Skeletal muscle cell (primary cell): Measurements from ENCODE around the gene AKAP14.
"Not testable (repeated sequence)": the region's sequence is repeated elsewhere in the genome, so short reads cannot be mapped to it uniquely, and the experiment has no call there.

Source experiments
- DNase-seq: peaks from one replicate; pipeline ENCODE4 v3.0.0-alpha.2; 2010; ENCODE audit warnings: low read depth
- H3K4me3 ChIP-seq: 2 replicates; pipeline ENCODE4 v1.5.1; 2011; ENCODE audit warnings: low read depth, mild to moderate bottlenecking, control low read depth, low read length, moderate library complexity

The AKAP14 gene

DNA sequence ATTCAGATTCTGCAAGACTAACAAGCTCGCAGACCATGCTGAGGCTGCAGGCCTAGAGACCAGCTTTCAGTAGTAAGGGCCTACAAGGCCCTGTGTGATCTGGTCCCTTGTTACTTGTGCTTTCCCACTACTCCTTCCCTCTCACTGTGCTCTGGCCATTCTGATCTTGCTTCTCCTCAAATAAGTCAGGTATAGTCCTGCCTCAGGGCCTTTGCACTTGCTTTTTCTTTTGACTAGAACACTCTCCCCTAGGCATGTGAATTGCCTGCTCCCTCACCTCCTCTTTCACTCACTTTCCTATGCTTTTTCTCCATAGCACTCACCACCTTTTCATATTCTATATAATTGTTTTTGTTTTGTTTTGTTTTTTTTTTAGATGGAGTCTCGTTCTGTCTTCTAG lies 22.2 kb downstream of the AKAP14 start:
- DNase-seq = no peak
- H3K4me3 ChIP-seq = no peak overlapping the region

- H3K4me3 ChIP-seq = no peak overlapping the region
- no peak for DNase-seq
These were observed 24.3 kb downstream of the AKAP14 start for GRCh38 chrX:119919835-119920585.

- H3K4me3 ChIP-seq, DNase-seq: not testable (repeated sequence)
These were observed 26.7 kb downstream of the AKAP14 start for GRCh38 chrX:119922391-119922790.

GRCh38 chrX:119935215-119935874 lies 39.7 kb downstream of the AKAP14 start:
- H3K4me3 ChIP-seq = no peak overlapping the region
- no peak for DNase-seq

DNA sequence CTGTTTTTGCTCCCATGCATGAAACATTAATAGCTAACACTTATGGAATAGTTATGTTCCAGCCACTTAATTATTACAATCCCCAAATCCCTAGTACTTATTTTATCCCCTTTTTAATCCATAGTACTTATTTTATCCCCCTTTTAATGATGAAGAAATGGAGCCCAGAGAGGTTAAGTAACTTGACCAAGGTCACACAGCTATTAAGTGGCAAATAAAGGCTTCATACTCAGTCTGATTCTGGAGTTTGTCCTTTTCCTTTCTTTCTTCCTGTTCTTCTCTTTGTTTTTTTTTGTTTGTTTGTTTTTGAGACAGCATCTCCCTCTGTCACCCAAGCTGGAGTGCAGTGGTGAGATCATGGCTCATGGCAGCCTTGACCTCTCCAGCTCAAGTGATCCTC lies 45.6 kb downstream of the AKAP14 start:
- no peak for DNase-seq
- no peak overlapping the region for H3K4me3 ChIP-seq

GRCh38 chrX:119942173-119942819 lies 46.6 kb downstream of the AKAP14 start:
- peak overlapping the region; percentile 70 for H3K4me3 ChIP-seq
- no peak for DNase-seq

GRCh38 chrX:119942831-119943184 lies 47.1 kb downstream of the AKAP14 start:
- no peak for DNase-seq
- peak overlapping the region; percentile 70 for H3K4me3 ChIP-seq

DNA sequence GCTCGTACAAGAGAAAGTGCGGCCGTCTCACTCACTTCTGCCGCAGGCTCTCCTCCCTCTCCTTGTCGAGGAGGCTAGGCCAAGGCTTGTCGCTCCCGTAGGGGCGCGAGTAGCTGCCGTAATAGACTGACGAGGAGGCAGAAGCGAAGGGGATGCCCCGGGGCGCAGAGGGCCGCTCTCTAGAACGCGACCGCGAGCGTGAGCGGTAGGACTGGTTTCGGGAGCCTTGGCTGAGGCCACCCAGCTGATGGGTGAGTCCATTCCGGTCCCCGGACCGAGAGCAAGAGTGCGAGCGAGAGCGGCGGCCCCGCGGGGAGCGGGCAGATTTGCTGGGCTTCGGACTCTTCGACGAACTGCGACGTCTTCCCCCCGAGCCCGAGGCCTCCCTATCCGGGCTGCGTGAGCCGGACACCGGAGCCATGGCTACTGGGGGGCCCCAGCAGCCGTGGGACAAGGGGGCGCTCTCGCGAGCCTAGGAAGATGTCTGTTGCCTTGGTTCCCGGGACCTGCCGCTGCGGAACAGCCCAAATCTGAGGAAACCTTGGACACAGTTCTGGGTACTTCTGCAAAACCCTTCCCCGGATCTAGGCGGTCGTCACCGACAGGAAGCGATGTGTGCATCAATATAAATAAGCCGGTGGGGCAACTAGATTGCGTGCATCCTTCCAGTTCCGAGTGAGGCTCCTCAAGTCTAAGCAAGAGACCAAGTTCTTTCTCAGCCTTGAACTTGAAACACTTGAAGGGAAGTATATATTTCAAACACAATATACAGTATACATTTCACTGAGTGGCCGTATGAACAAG lies 47.7 kb downstream of the AKAP14 start, which contains the start of gene NKAP:
Gene NKAP, minus strand, starts transcription at position 567 of the 804 bp plus-strand sequence. Its CDS starts 146 bp downstream, at position 421.
- peak within 1 kb of the TSS; percentile 70 for H3K4me3 ChIP-seq
- peak; percentile 83 for DNase-seq

DNA sequence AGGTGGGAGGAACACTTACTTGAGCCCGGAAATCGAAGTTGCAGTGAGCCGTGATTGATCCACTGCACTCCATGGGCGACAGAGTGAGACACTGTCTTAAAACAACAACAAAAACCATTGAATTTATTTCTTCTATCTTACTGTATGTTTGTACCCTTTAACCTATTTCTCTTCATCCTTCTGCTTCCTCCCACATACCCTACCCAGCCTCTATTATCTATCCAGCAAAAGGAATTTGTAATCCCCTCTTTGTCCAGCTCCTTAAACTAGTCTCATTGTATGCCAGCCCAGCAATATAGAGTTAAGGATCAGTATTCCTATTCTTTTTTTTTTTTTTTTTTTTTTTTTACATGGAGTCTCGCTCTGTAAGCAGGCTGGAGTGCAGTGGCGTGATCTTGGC lies 49.8 kb downstream of the AKAP14 start:
- no peak overlapping the region for H3K4me3 ChIP-seq
- no peak for DNase-seq

DNA sequence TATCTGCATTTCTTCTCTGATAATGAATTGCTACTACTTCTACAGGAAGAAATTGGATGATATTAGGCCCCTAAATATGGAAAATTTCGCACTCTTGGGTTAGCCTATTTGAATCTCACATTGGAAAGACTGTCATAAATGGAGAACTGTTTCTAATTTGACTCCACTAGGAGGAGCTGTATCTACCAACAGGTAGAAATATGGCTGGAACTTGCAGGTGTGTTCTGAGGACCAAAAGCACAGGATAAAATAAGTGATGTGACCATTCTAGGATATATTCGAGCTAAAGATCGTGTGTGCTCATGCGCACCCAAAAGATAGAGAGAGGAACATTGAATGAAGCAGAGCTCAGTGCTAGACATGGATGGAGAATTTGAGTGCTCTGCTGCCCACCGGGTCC lies 52.7 kb downstream of the AKAP14 start:
- DNase-seq = no peak
- no peak overlapping the region for H3K4me3 ChIP-seq

DNA sequence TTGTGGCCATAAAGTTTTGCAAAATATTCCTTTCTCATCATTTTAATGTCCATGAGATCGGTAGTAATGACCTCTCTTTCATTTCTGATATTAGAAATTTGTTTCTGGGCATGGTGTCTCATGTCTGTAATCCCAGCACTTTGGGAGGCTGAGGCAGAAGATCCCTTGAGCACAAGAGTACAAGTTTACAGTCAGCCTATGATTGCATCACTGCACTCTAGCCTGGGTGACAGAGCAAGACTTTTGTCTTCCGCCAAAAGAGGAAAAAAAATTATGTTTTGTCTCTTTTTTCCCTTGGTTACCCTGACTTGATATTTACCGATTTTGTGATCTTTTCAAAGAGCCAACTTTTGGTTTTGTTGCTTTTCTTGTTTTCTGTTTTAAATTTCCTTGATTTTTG lies 58.7 kb downstream of the AKAP14 start:
- no peak for DNase-seq
- H3K4me3 ChIP-seq = no peak overlapping the region

GRCh38 chrX:119955807-119956570 lies 60.3 kb downstream of the AKAP14 start:
- not testable (repeated sequence) for DNase-seq

GRCh38 chrX:119960625-119961024 lies 64.9 kb downstream of the AKAP14 start:
- H3K4me3 ChIP-seq = no peak overlapping the region
- no peak for DNase-seq

More at GRCh38 chrX:119955807-119956570, 60.3 kb downstream of the AKAP14 start:
- not testable (repeated sequence) for H3K4me3 ChIP-seq

DNA sequence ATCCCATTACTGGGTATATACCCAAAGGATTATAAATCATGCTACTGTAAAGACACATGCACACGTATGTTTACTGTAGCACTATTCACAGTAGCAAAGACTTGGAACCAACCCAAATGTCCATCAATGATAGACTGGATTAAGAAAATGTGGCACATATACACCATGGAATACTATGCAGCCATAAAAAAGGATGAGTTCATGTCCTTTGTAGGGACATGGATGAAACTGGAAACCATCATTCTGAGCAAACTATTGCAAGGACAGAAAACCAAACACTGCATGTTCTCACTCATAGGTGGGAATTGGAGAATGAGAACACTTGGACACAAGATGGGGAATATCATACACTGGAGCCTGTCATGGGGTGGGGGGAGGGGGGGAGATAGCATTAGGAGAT lies 71.1 kb downstream of the AKAP14 start:
- H3K4me3 ChIP-seq = not testable (repeated sequence)

More for the DNA sequence above, 71.1 kb downstream of the AKAP14 start:
- not testable (repeated sequence) for DNase-seq
